GM23248 (cell line): ENCODE results near the gene FOXD1.

Experiments
- EZH2 ChIP-seq: fragments of 200-600 bp; sonication (generic); IDR thresholded peaks from 2 replicates; pipeline ENCODE4 v1.6.1; 2018; ENCODE audit warnings: antibody characterized with exemption, mild to moderate bottlenecking; ENCODE audit not compliant: insufficient read depth, poor library complexity, severe bottlenecking
- EZH2phosphoT487 ChIP-seq: fragments of 200-600 bp; sonication (generic); IDR thresholded peaks from 2 replicates; pipeline ENCODE4 v1.6.1; 2018; ENCODE audit warnings: antibody characterized with exemption, moderate library complexity, mild to moderate bottlenecking, low read depth; ENCODE audit not compliant: insufficient read depth

DNA sequence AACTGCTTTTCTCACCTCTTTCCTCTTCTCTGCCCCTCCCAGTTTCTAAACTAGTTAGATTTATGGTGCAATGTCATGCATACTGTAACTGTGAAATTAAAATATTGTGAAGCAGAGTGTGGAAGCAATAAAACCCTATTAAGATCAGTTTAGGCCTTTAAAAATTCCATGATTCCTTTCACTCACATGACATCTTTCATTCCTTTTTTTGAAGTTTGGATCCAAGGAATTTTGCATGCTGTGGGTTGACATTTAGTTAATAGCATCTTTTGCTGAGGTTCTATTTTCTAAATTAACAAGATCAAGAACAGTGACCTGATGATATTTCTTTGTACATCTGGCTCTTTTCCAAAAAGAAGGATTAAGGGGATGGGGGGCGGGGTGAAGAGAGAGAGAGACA, 13.7 kb downstream of the FOXD1 start:
- TF ChIP-seq EZH2 (no peak), EZH2phosphoT487 (no peak)
